ENCODE measurements around the gene PROK2. TPM values are rescaled to one million over a fixed set of nuclear protein-coding genes. Genes with fewer than 3 reads are reported as not detected.

PROK2 gene
- total RNA-seq, 1 donor from 2014 or later = 2.1 TPM

DNA sequence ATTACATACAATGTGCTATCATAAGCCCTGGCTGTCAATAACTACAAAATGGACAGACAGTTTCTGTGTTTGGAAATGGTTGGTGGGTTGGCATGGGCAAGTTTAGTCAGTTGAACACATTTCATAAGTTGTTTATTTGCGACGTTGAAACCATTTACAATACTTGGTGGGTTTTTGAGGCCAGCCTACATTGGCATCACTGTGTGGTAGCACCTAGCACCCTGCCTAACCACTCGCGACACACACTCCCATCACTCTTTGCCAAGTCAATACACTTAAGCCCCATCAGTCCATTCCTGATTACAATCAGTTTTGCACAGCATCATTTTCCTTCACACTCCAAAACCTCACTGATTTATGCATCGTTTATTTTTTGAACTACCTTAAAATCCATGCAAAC is 13.8 kb downstream of the PROK2 start:
- H3K27ac Mint-ChIP-seq = no peak overlapping the region
- H3K27me3 ChIP-seq = no peaks in the 10 kb centered on the region
- H3K27me3 Mint-ChIP-seq (ENCODE audit: insufficient read depth, low read depth) = peaks cover 5% of the 10 kb centered on the region
- no peaks in the 10 kb centered on the region for H3K4me1 Mint-ChIP-seq
- no peaks in the 10 kb centered on the region for H3F3A ChIP-seq (ENCODE audit: low read depth)
- H3K9ac ChIP-seq = no peak overlapping the region
- no peak overlapping the region for H3K4me3 ChIP-seq
- no peaks in the 10 kb centered on the region for H3K9me3 ChIP-seq (ENCODE audit: low read depth)
- no peaks in the 10 kb centered on the region for H4K20me1 ChIP-seq (ENCODE audit: low read depth)
- TF ChIP-seq, protein P1, sequence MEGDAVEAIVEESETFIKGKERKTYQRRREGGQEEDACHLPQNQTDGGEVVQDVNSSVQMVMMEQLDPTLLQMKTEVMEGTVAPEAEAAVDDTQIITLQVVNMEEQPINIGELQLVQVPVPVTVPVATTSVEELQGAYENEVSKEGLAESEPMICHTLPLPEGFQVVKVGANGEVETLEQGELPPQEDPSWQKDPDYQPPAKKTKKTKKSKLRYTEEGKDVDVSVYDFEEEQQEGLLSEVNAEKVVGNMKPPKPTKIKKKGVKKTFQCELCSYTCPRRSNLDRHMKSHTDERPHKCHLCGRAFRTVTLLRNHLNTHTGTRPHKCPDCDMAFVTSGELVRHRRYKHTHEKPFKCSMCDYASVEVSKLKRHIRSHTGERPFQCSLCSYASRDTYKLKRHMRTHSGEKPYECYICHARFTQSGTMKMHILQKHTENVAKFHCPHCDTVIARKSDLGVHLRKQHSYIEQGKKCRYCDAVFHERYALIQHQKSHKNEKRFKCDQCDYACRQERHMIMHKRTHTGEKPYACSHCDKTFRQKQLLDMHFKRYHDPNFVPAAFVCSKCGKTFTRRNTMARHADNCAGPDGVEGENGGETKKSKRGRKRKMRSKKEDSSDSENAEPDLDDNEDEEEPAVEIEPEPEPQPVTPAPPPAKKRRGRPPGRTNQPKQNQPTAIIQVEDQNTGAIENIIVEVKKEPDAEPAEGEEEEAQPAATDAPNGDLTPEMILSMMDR (IDR thresholded peaks at IDR 0.05) = no peak
- no peak for TF ChIP-seq EZH2phosphoT487 (IDR thresholded peaks at IDR 0.05)
- H3K27ac ChIP-seq = no peak overlapping the region
- H3K36me3 Mint-ChIP-seq = no peaks in the 10 kb centered on the region
- no peak overlapping the region for H3K4me2 ChIP-seq
- H3K36me3 ChIP-seq = no peaks in the 10 kb centered on the region
- H3K4me1 ChIP-seq = no peaks in the 10 kb centered on the region
- H2AFZ ChIP-seq (replicated peaks) = no peak overlapping the region
- no peaks in the 10 kb centered on the region for H3K79me2 ChIP-seq (ENCODE audit: low read depth)
- no peak overlapping the region for H3K4me3 Mint-ChIP-seq
- H3K9me3 Mint-ChIP-seq = no peaks in the 10 kb centered on the region
- DNase-seq (ENCODE audit: low spot score) = no peak

DNA sequence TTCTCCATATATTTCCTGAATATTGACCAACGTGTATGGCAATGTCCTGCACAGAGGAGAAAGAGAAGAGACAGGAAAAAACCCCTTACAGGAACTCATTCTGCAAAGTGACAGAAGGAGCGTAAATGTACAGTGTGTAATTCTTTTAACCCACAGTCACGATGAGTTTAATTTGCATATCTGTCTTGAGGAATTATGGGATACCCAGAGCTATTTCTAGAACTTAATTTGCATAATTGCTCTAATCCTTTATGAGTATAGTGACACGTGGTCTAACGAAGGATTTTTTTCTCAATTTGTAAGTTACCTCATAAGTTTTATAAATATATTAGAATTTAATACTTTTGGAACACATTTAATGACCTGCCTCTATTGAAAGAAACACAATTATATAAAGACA is 21.5 kb downstream of the PROK2 start:
- Histone ChIP-seq H3K4me2 (no peak overlapping the region), H3K27me3 (no peaks in the 10 kb centered on the region), H3K79me2 (ENCODE audit: low read depth) (no peaks in the 10 kb centered on the region), H3K9ac (no peak overlapping the region), H3K4me3 (no peak overlapping the region), H3K4me1 (no peaks in the 10 kb centered on the region), H3F3A (ENCODE audit: low read depth) (no peaks in the 10 kb centered on the region), H3K9me3 (ENCODE audit: low read depth) (no peaks in the 10 kb centered on the region), H3K27ac (no peak overlapping the region), H3K36me3 (no peaks in the 10 kb centered on the region), H4K20me1 (ENCODE audit: low read depth) (no peaks in the 10 kb centered on the region), H2AFZ (replicated peaks) (no peak overlapping the region)
- TF ChIP-seq EZH2 (IDR thresholded peaks at IDR 0.05) (no peak), EZH2phosphoT487 (IDR thresholded peaks at IDR 0.05) (no peak)
- TF ChIP-seq, protein P1 (IDR thresholded peaks at IDR 0.05) = no peak
- no peak for DNase-seq (ENCODE audit: low spot score)
- H3K9me3 Mint-ChIP-seq = no peaks in the 10 kb centered on the region
- H3K4me1 Mint-ChIP-seq = no peaks in the 10 kb centered on the region
- H3K27me3 Mint-ChIP-seq (ENCODE audit: insufficient read depth, low read depth) = peaks cover 2% of the 10 kb centered on the region
- no peak overlapping the region for H3K27ac Mint-ChIP-seq
- H3K4me3 Mint-ChIP-seq = no peak overlapping the region
- H3K36me3 Mint-ChIP-seq = no peaks in the 10 kb centered on the region

DNA sequence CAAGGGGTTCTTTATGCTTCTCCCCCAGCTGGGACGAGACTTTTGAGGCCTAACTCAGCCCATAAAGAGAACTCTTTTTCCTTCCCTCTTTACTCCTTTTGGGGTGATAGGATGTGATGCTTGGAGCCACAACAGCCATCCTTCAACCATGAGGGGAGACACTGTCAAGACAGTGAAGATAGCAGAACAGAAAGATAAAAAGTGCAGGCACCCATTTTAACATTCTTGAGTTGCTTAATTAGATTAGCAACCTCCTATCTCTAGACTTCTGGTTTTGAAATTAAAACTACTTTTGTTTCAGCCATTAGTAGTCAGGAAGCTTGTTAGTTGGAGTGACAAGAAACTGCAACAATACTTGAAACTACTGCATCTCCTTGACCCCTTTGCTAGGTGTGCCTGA is 24.8 kb downstream of the PROK2 start:
- H3K9ac ChIP-seq = no peak overlapping the region
- TF ChIP-seq, protein P1 (IDR thresholded peaks at IDR 0.05) = no peak
- TF ChIP-seq EZH2phosphoT487 (IDR thresholded peaks at IDR 0.05) (no peak), EZH2 (IDR thresholded peaks at IDR 0.05) (no peak)
- H3K9me3 Mint-ChIP-seq = no peaks in the 10 kb centered on the region
- no peak overlapping the region for H3K27ac ChIP-seq
- H3K36me3 ChIP-seq = no peaks in the 10 kb centered on the region
- DNase-seq (ENCODE audit: low spot score) = no peak
- H3K27me3 Mint-ChIP-seq (ENCODE audit: insufficient read depth, low read depth) = peaks cover 6% of the 10 kb centered on the region
- H3F3A ChIP-seq (ENCODE audit: low read depth) = no peaks in the 10 kb centered on the region
- no peak overlapping the region for H3K4me2 ChIP-seq
- H3K27me3 ChIP-seq = peaks cover 17% of the 10 kb centered on the region
- H4K20me1 ChIP-seq (ENCODE audit: low read depth) = no peaks in the 10 kb centered on the region
- H3K79me2 ChIP-seq (ENCODE audit: low read depth) = peaks cover 6% of the 10 kb centered on the region
- H2AFZ ChIP-seq (replicated peaks) = no peak overlapping the region
- no peak overlapping the region for H3K4me3 ChIP-seq
- no peaks in the 10 kb centered on the region for H3K36me3 Mint-ChIP-seq
- H3K9me3 ChIP-seq (ENCODE audit: low read depth) = no peaks in the 10 kb centered on the region
- peaks cover 7% of the 10 kb centered on the region for H3K4me1 Mint-ChIP-seq
- peaks cover 12% of the 10 kb centered on the region for H3K4me1 ChIP-seq
- H3K4me3 Mint-ChIP-seq = no peak overlapping the region
- H3K27ac Mint-ChIP-seq = no peak overlapping the region
